ENCODE data around the gene JPH2.

Gene JPH2

GRCh38 chr20:44115762-44116644 is 71.0 kb downstream of the JPH2 start:
- intact Hi-C loops (cut with DNase I), result loop anchor here (2.0 kb wide), 1 partner anchor 75 kb away; no protein-coding TSS in a partner anchor
- DNase-seq, result peak in 1 of 42 donors; percentile 18

DNA sequence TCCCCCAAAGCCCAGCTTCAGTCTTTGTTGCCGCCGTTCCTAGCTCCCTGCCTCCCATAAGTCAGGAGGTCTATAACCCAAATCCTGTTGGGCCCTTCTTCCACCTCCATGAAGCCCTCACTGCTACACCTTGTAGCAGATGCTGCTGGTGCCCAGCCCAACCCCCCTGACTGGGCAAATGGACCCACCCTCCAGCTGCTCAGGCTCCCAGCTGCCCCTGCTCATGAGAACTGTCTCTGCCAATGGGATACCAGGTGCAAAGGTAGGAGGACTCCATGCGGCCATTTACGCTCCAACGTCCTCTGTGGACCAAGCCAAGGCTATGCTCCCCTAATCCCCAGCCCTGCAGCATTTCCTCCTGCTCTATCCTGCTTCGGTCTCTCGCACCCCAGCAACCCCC is 71.8 kb downstream of the JPH2 start:
- peak in 1 of 42 donors; percentile 11 for DNase-seq
- intact Hi-C loops (cut with DNase I), result no loop called here

- intact Hi-C loops (cut with DNase I), result no loop called here
- DNase-seq, result peak in 1 of 42 donors; percentile 14
These were observed 73.2 kb downstream of the JPH2 start for GRCh38 chr20:44113618-44114376.

- intact Hi-C loops (cut with DNase I), result no loop called here
- DNase-seq, result peak in 1 of 42 donors; percentile 8
These were observed 73.9 kb downstream of the JPH2 start for GRCh38 chr20:44112889-44113617.

DNA sequence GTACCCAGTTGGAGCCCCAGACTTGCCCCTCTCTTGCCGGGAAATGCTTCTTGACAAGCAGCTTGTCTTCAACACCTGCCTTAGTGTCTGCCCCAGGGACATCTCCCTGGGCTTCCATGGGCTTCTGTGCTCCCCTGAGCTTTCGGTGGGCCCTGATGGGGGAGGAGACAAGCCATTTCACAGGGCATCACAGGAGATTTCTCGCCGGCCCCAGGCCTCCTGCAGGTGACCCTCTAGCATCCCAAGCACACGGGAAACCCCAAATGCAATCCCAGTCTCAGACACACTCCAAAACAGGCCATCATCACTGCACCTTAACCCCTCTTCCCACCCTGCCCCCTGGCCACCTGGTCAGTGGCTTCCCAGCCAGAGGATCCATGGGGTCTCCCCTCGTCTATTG is 74.5 kb downstream of the JPH2 start:
- DNase-seq, result no peak
- intact Hi-C loops (cut with DNase I), result no loop called here

DNA sequence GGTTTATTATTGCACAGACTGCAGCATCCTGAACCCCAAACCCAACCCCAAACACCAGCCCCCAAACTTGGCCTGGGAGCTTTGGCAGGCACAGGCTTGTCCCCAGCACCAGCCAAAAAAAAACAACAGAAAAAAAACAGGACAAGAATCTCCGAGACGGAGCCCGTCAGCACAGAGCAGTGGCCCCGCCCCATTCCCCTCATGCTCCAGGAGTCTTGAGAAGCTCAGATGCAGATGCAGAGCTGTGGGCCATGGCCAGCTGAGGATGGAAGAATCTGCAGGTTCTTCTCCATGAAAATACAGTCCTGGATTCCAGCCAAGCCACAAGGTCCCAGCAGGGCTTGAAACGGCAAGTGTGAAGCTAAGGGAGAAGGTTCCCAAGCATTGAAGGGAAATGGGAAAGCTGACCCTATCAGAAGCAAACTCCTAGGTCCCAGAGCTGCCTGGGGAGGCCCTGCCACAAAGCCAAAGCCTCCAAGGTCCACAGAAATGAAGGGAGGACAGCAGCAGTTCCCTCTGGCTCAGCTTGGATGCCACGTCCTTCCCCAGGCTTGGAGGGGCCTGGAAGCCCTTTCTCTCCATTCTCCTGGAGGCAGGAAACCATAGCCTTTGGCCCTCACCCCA is 75.2 kb downstream of the JPH2 start:
- intact Hi-C loops (cut with DNase I), result no loop called here
- no peak for DNase-seq

- no peak for DNase-seq
- intact Hi-C loops (cut with DNase I), result no loop called here
These were observed 76.0 kb downstream of the JPH2 start for GRCh38 chr20:44110816-44111568.

DNA sequence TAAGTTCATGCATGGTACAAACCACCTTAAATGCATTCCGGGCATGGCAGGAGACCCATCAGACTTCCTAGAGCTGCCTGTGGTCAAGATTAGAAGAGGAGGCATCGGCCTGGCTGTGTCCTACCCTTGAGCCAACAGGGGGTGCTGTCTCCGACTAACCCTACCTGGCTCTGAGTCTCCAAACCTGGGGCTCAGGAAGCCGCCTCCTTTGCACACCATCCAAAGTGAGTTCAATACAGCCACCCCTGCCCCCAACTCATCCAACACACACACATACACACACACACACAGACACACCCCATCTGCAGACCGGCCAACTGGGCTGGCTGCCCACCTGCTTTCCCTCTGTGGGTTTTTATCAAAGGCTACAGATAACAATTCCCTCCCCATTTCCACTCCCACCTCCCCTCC is 77.0 kb downstream of the JPH2 start:
- intact Hi-C loops (cut with DNase I), result no loop called here
- no peak for DNase-seq

DNA sequence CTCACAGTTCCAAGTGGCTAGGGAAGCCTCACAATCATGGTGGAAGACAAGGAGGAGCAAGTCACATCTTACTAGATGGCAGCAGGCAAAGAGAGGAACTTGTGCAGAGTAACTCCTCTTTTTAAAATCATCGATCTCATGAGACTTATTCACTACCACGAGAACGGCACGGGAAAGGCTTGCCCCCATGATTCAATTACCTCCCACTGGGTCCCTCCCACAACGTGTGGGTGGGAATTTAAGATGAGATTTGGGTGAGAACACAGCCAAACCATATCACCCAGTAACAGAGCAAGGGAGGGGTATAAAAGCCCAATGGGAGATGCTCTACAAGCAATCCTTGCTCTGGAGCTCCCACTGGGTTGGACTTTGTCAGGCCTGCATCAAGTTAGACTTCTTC is 80.4 kb downstream of the JPH2 start:
- intact Hi-C loops (cut with DNase I), result no loop called here
- DNase-seq, result peak in 2 of 42 donors; percentile 25 to 26

DNA sequence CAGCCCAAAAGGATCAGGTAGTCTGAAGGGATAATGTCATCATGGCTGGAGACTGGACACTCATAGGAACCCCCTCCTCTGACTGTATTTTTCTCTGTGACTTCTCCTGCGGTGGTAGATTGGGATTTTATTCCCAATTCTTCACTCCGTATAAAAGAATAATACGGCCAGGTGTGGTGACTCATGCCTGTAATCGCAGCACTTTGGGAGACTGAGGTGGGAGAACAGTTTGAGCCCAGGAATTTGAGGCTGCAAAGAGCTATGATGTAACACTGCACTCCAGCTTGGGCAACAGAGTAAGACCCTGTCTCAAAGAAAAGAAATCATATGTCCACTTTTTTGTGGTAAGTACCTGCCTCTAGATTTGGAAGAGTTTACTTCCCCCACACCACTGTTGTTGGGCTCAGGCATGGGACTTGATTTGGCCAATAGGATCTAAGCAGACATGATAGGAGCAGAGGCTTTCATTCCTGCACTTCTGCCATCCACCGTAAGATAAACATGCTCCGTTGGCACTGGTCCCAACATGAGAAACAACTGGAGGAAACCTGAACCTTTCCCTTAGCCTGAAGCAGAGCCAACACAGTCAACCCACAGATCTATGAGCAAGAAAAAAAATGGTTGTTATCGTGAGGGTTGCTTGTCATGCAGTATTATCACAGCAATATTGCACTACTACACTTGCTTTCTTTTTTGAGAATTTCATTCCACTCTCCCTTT is 82.0 kb downstream of the JPH2 start:
- intact Hi-C loops (cut with DNase I), result no loop called here
- DNase-seq, result no peak

DNA sequence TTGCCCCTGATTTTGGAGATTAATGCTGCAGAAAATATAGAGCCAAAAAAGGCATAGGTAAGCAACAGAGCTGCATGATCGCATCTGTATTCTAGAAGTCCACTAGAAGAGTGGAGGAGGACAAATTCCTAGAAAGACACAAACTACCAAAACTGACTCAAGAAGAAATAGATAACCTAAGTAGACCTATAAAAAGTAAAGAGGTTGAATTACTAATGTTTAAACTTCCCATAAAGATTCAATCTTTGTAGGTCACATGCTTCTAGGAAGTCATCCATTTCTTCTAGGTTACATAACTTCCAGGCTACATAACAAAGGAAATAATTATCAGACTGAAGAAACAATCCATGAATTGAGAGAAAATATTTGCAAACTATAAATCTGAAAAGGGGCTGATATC is 84.4 kb downstream of the JPH2 start:
- intact Hi-C loops (cut with DNase I), result no loop called here
- no peak for DNase-seq

- intact Hi-C loops (cut with DNase I), result no loop called here
- DNase-seq, result no peak
These were observed 87.2 kb downstream of the JPH2 start for GRCh38 chr20:44099832-44100231.

GRCh38 chr20:44098657-44099056 is 88.3 kb downstream of the JPH2 start:
- no peak for DNase-seq
- intact Hi-C loops (cut with DNase I), result no loop called here

DNA sequence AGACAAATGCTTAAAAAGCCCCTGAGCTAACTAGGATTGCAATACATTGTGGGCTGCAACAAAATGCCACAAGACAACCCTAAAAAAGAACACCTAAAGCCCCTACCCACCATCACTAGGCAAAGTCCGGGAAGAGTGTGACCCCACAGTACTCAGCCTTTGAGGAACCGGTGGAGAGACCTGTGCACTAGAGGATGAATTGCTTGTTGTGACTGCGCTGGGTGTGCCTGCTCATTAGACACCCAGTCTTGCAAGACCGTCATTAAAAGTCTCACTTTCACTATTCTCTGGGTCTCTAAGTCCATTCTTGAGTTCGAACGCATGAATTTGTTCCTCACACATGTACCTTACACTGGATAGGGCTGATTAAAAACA is 88.7 kb downstream of the JPH2 start:
- no peak for DNase-seq
- intact Hi-C loops (cut with DNase I), result no loop called here

DNA sequence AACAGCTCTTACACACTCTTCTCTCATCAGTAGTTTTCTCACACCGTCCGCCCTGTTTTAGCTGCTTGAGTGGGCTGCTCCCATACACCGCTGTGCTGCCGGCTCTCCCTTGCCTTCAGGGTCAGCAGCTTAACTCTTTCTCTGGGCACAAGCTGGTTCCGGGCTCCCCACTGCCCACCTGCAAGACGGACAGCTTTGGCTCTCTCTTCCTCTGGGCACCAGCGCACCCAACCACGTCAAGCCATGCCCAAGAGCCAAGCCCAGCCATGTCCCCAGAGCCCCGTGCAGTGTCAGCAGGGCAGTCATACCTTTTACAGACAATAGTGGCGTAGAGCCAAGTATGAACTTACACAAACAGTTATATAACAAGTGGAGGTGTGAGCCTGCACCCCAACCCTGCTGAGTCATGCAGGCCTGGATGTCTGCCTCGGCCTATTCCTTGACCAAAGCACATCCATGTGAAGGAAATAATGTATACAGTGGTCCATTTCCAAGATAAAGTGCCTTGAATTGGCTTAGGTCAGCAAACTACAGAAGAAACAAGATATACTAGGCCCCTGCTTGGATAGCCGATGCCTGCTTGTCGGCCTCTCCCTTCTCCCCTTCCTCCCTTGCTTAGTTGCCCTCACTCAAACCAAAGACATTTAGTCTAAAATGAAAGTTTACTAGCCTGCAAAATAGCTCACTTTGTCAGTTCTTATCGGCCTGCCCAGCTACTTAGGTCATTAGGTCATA is 89.3 kb downstream of the JPH2 start:
- DNase-seq, result no peak
- intact Hi-C loops (cut with DNase I), result no loop called here

GRCh38 chr20:44095831-44096230 is 91.2 kb downstream of the JPH2 start:
- intact Hi-C loops (cut with DNase I), result no loop called here
- DNase-seq, result no peak

- no peak for DNase-seq
- intact Hi-C loops (cut with DNase I), result no loop called here
These were observed 93.8 kb downstream of the JPH2 start for GRCh38 chr20:44093249-44093582.
